B cell (primary cell): ENCODE results near the gene TSPAN31. TPM values are rescaled to one million over a fixed set of nuclear protein-coding genes. Genes with fewer than 3 reads are reported as not detected.

ENCODE experiments used
- ATAC-seq: fragments of 200-7000 bp; cut with Tn5 transposase; one replicate; pipeline ENCODE4 v1.10.0; 2021; ENCODE audit warnings: low read depth, mild to moderate bottlenecking, moderate number of reproducible peaks, moderate library complexity
- CTCF ChIA-PET: fragments of 350-600 bp; sonication (Branson Sonifier 250); formaldehyde crosslinking; loops from one replicate; lab custom pipeline; 2021; ENCODE audit warnings: antibody characterized with exemption, inconsistent platforms; lab: Charles Lee
- POLR2A ChIA-PET: fragments of 350-600 bp; sonication (Branson Sonifier 250); formaldehyde crosslinking; loops from one replicate; lab custom pipeline; 2021; ENCODE audit warnings: antibody characterized with exemption; lab: Charles Lee
- DNase-seq: peaks from one replicate; pipeline ENCODE4 v3.0.0; 2013
- H2AFZ ChIP-seq: 2 replicates; pipeline ENCODE4 v1.6.1; 2012; ENCODE audit warnings: mild to moderate bottlenecking, low read depth, low read length; ENCODE audit not compliant: insufficient read depth, poor library complexity, severe bottlenecking
- H3K27ac ChIP-seq, 2 donors: 1 replicate in 1 of 2; 2 replicates in 1 of 2; pipeline ENCODE4 v1.5.1; 2012 to 2013; ENCODE audit warnings: low read length in 2 of 2, mild to moderate bottlenecking in 2 of 2, moderate library complexity in 1 of 2
- H3K27me3 ChIP-seq, 4 experiments: fragments of 200-600 bp in 1 of 4; sonication (generic) in 1 of 4; replicated peaks in 1 of 4; 1 replicate in 2 of 4; 2 replicates in 2 of 4; pipeline versions ENCODE4 v1.6.1 to v1.7.0; 2013 to 2016; ENCODE audit warnings: low read length in 3 of 4, mild to moderate bottlenecking in 2 of 4, mixed read lengths in 1 of 4, moderate library complexity in 1 of 4; ENCODE audit not compliant: insufficient read depth in 4 of 4, control insufficient read depth in 3 of 4; ENCODE audit errors: control extremely low read depth in 1 of 4
- H3K36me3 ChIP-seq, 2 experiments: replicated peaks in 1 of 2; 1 replicate in 1 of 2; 2 replicates in 1 of 2; pipeline versions ENCODE4 v1.6.1 to v1.7.1; 2013; ENCODE audit warnings: low read length in 1 of 2; ENCODE audit not compliant: insufficient read depth in 2 of 2, control insufficient read depth in 1 of 2; ENCODE audit errors: control extremely low read depth in 1 of 2, extremely low read depth in 1 of 2
- H3K4me1 ChIP-seq, 2 donors: fragments of 200-600 bp in 1 of 2; sonication (generic) in 1 of 2; 1 replicate in 1 of 2; 2 replicates in 1 of 2; pipeline versions ENCODE4 v1.5.1 to v1.6.1; 2013 to 2017; ENCODE audit warnings: low read length in 2 of 2; ENCODE audit not compliant: control insufficient read depth in 2 of 2, insufficient read depth in 2 of 2
- H3K4me2 ChIP-seq: replicated peaks from 2 replicates; pipeline ENCODE3; 2012; ENCODE audit warnings: mild to moderate bottlenecking, low read depth, low read length; ENCODE audit not compliant: poor library complexity, severe bottlenecking
- H3K4me3 ChIP-seq, 5 experiments: fragments of 200-600 bp in 1 of 5; sonication (generic) in 1 of 5; 1 replicate in 3 of 5; 2 replicates in 2 of 5; pipeline versions ENCODE4 v1.5.1 to v1.7.0; 2011 to 2016; ENCODE audit warnings: low read length in 4 of 5, mild to moderate bottlenecking in 4 of 5, low read depth in 2 of 5, control low read depth in 1 of 5, moderate library complexity in 1 of 5; ENCODE audit not compliant: insufficient read depth in 1 of 5; ENCODE audit errors: control extremely low read depth in 1 of 5, extremely low read depth in 1 of 5
- H3K79me2 ChIP-seq: fragments of 200-600 bp; sonication (generic); one replicate; pipeline ENCODE4 v1.6.0; 2016; ENCODE audit warnings: low read length; ENCODE audit not compliant: control insufficient read depth, insufficient read depth
- H3K9ac ChIP-seq: fragments of 200-600 bp; sonication (generic); 2 replicates; pipeline ENCODE4 v1.6.1; 2017; ENCODE audit warnings: mild to moderate bottlenecking, low read length, moderate library complexity
- H3K9me3 ChIP-seq, 3 donors: one replicate each; pipeline versions ENCODE4 v1.6.1 to v1.7.1; 2013; ENCODE audit warnings: low read length in 2 of 3; ENCODE audit not compliant: control insufficient read depth in 2 of 3, insufficient read depth in 1 of 3; ENCODE audit errors: control extremely low read depth in 1 of 3
- H4K20me1 ChIP-seq: 2 replicates; pipeline ENCODE4 v1.6.0; 2012; ENCODE audit warnings: mild to moderate bottlenecking, low read length; ENCODE audit not compliant: insufficient read depth, control insufficient read depth, poor library complexity, severe bottlenecking
- H3K27ac Mint-ChIP-seq: one replicate; pipeline ENCODE4 v1.8.0; 2021; ENCODE audit warnings: mixed read lengths
- H3K27me3 Mint-ChIP-seq: one replicate; pipeline ENCODE4 v1.8.0; 2021; ENCODE audit warnings: mixed read lengths
- H3K4me1 Mint-ChIP-seq: one replicate; pipeline ENCODE4 v1.8.0; 2021; ENCODE audit warnings: mixed read lengths
- H3K4me3 Mint-ChIP-seq: one replicate; pipeline ENCODE4 v1.8.0; 2021; ENCODE audit warnings: mixed read lengths
- H3K9me3 Mint-ChIP-seq: one replicate; pipeline ENCODE4 v1.8.0; 2022; ENCODE audit warnings: mixed read lengths; ENCODE audit not compliant: insufficient read depth
- EZH2 ChIP-seq: IDR thresholded peaks from 2 replicates; pipeline ENCODE4 v1.6.1; 2012; ENCODE audit warnings: borderline replicate concordance, low read depth, mild to moderate bottlenecking, moderate library complexity, low read length; ENCODE audit not compliant: insufficient read depth, poor library complexity, severe bottlenecking
- WGBS: methylation state at CpG from one replicate; pipeline ENCODE4 v1.1.5; 2013; ENCODE audit warnings: missing lambda C conversion rate; ENCODE audit not compliant: insufficient coverage; 5-methylcytosine and 5-hydroxymethylcytosine counted together
- intact Hi-C: fragments of 100-400 bp; cut with micrococcal nuclease; formaldehyde crosslinking; loops from one replicate; pipeline ENCODE4 v1.10.0; 2022
- polyA plus RNA-seq: library from polyadenylated mRNA; depleted of rRNA; stranded (reverse); fragments of >200 nt; gene quantifications from 2 replicates; pipeline ENCODE4 v1.2.3, GENCODE V29; 2012
- total RNA-seq, 2 donors: library from RNA; stranded (reverse); fragments of 120-200 nt in 1 of 2; gene quantifications; 1 replicate in 1 of 2; 2 replicates in 1 of 2; pipeline versions ENCODE4 v1.2.3 to v1.2.4, GENCODE V29; 2013 to 2022
- TF ChIP-seq, protein P1 (sequence below): fragments of 200-600 bp; IDR thresholded peaks from one replicate; pipeline ENCODE4 v1.8.0; 2022; ENCODE audit warnings: antibody characterized with exemption, mild to moderate bottlenecking

Gene TSPAN31
- total and polyA plus RNA-seq, 2 donors (not counting 1 experiment from before 2014, with no cell fraction given) = 24.0 to 29.6 TPM

- CTCF ChIA-PET = interaction anchor here (0.9 to 1.6 kb wide), 3 partner anchors 9 to 111 kb away, joined by 4 to 6 read pairs (median 4); no protein-coding TSS in a partner anchor
- H3K27ac Mint-ChIP-seq = no peak overlapping the region
Observed at GRCh38 chr12:57793920-57794319, 49.1 kb downstream of the TSPAN31 start.

GRCh38 chr12:57795354-57795753, 50.5 kb downstream of the TSPAN31 start:
- no peak for ATAC-seq
- no peak for DNase-seq
- CTCF ChIA-PET = interaction anchor here (1.6 kb wide), 1 partner anchor 8 kb away, joined by 6 read pairs; no protein-coding TSS in a partner anchor
- no peak overlapping the region for H3K4me2 ChIP-seq
- no peak overlapping the region for H3K27ac ChIP-seq
- no peaks in the 10 kb centered on the region for H4K20me1 ChIP-seq
- intact Hi-C loops = no loop called here
- 92% methylated on average over 3 of the region's 6 CpGs for WGBS
- Mint-ChIP-seq H3K4me1 (no peaks in the 10 kb centered on the region), H3K27me3 (no peaks in the 10 kb centered on the region), H3K4me3 (no peak overlapping the region), H3K27ac (no peak overlapping the region), H3K9me3 (no peaks in the 10 kb centered on the region)
- no peak overlapping the region for H2AFZ ChIP-seq
- TF ChIP-seq, protein P1, sequence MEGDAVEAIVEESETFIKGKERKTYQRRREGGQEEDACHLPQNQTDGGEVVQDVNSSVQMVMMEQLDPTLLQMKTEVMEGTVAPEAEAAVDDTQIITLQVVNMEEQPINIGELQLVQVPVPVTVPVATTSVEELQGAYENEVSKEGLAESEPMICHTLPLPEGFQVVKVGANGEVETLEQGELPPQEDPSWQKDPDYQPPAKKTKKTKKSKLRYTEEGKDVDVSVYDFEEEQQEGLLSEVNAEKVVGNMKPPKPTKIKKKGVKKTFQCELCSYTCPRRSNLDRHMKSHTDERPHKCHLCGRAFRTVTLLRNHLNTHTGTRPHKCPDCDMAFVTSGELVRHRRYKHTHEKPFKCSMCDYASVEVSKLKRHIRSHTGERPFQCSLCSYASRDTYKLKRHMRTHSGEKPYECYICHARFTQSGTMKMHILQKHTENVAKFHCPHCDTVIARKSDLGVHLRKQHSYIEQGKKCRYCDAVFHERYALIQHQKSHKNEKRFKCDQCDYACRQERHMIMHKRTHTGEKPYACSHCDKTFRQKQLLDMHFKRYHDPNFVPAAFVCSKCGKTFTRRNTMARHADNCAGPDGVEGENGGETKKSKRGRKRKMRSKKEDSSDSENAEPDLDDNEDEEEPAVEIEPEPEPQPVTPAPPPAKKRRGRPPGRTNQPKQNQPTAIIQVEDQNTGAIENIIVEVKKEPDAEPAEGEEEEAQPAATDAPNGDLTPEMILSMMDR = no peak
- no peak for TF ChIP-seq EZH2
- H3K9ac ChIP-seq = no peak overlapping the region
- POLR2A ChIA-PET = no interaction called here
- H3K9me3 ChIP-seq = no peaks in the 10 kb centered on the region
- no peak overlapping the region for H3K4me3 ChIP-seq
- H3K79me2 ChIP-seq = peaks cover 7% of the 10 kb centered on the region
- no peaks in the 10 kb centered on the region for H3K4me1 ChIP-seq
- H3K36me3 ChIP-seq = peaks cover 0 to 62% of the 10 kb centered on the region in 2 experiments
- H3K27me3 ChIP-seq = no peaks in the 10 kb centered on the region

More at GRCh38 chr12:57793920-57794319, 49.1 kb downstream of the TSPAN31 start:
- Histone ChIP-seq H3K4me3 (no peak overlapping the region), H3K4me2 (no peak overlapping the region), H2AFZ (no peak overlapping the region), H3K4me1 (no peaks in the 10 kb centered on the region), H3K9ac (no peak overlapping the region), H3K9me3 (no peaks in the 10 kb centered on the region), H3K79me2 (peaks cover 7% of the 10 kb centered on the region), H3K27me3 (no peaks in the 10 kb centered on the region), H4K20me1 (no peaks in the 10 kb centered on the region), H3K36me3 (peaks cover 0 to 59% of the 10 kb centered on the region in 2 experiments), H3K27ac (no peak overlapping the region)
- H3K27me3 Mint-ChIP-seq = no peaks in the 10 kb centered on the region
- 78% methylated on average over 1 of the region's 1 CpG for WGBS
- H3K9me3 Mint-ChIP-seq = no peaks in the 10 kb centered on the region
- H3K4me1 Mint-ChIP-seq = no peaks in the 10 kb centered on the region
- TF ChIP-seq EZH2 = no peak
- TF ChIP-seq, protein P1 = no peak
- no peak overlapping the region for H3K4me3 Mint-ChIP-seq
- no peak for ATAC-seq
- intact Hi-C loops = no loop called here
- no peak for DNase-seq
- POLR2A ChIA-PET = no interaction called here
